Ascending aorta (tissue), 2 donors: ENCODE measurements around the gene KCND2. TPM values are rescaled to one million over a fixed set of nuclear protein-coding genes. Genes with fewer than 3 reads are reported as not detected.

Experiments
- DNase-seq, 2 donors: peaks; one replicate each; pipeline ENCODE4 v3.0.0-alpha.2; 2019; ENCODE audit warnings: low spot score in 2 of 2
- H3K27ac ChIP-seq, 2 donors: fragments of 200-600 bp; sonication (generic); one replicate each; pipeline ENCODE4 v1.5.1; 2016 to 2017; ENCODE audit warnings: mild to moderate bottlenecking in 1 of 2
- H3K27me3 ChIP-seq: fragments of 200-600 bp; sonication (generic); one replicate; pipeline ENCODE4 v1.5.1; 2017
- H3K36me3 ChIP-seq, 2 donors: fragments of 200-600 bp; sonication (generic); one replicate each; pipeline ENCODE4 v1.5.1; 2016
- H3K4me1 ChIP-seq, 2 donors: fragments of 200-600 bp; sonication (generic); one replicate each; pipeline ENCODE4 v1.5.1; 2016 to 2017; ENCODE audit warnings: mild to moderate bottlenecking in 1 of 2
- H3K4me3 ChIP-seq, 2 donors: fragments of 200-600 bp; sonication (generic); one replicate each; pipeline ENCODE4 v1.5.1; 2016 to 2017; ENCODE audit warnings: mild to moderate bottlenecking in 1 of 2
- H3K9me3 ChIP-seq, 2 donors: fragments of 200-600 bp; sonication (generic); one replicate each; pipeline ENCODE4 v1.5.1; 2016
- intact Hi-C: fragments of 100-400 bp; cut with DNase I; formaldehyde crosslinking; loops from one replicate; pipeline ENCODE4 v1.15.1; 2023
- total RNA-seq: library from RNA; depleted of rRNA; stranded (reverse); fragments of >200 nt; gene quantifications from one replicate; pipeline ENCODE4 v1.1.0, GENCODE V29; 2016
- TF ChIP-seq, protein P1 (sequence below), 3 experiments: fragments of 200-600 bp in 2 of 3; fragments of 450-650 bp in 1 of 3; sonication (generic) in 2 of 3; IDR thresholded peaks; one replicate each; pipeline ENCODE4 v1.5.1; 2016 to 2019; ENCODE audit warnings: antibody characterized with exemption in 3 of 3, mild to moderate bottlenecking in 1 of 3, moderate library complexity in 1 of 3

KCND2 gene
- total RNA-seq, 1 donor from 2014 or later = 0.21 TPM

DNA sequence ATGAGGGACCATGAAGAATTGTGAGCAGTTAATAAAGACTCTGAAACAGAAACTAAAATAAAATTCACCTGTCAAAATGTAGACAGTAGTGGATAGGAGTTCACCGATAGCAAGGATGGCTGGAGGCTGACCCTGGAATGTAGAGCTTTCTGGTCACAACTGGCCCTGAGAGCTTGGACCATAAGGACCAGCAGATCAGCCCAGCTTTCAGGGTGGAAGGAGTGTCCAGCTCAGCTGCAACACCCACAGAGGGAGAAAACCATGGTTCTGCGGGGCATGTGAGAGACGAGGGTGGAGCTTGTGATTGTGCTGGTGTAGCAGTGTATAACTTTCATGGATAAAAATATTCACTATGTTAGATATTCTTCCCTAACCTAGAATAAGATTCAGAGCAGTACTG, 199.9 kb downstream of the KCND2 start:
- H3K4me3 ChIP-seq = no peak overlapping the region

DNA sequence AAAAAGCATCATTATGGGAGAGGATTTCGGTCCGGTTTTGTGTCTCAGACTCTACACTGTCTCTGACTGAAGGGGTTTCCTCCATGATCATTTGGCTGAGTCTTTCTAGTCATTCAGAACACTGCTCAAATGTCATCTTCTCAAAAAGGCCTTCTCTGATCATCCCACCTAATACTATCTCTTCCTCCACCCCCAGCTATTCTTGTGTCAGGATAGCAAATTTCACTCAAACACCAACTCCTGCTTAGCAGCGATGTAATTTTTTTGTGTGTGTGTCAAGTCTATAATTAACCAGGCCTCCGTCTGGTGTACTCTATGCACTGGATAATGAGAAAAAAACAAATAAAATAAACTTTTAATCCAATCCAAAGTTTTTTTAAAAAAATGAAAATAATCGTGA, 200.4 kb downstream of the KCND2 start:
- H3K4me1 ChIP-seq = no peaks in the 10 kb centered on the region
- H3K27me3 ChIP-seq = no peaks in the 10 kb centered on the region
- no peaks in the 10 kb centered on the region for H3K9me3 ChIP-seq
- TF ChIP-seq, protein P1, sequence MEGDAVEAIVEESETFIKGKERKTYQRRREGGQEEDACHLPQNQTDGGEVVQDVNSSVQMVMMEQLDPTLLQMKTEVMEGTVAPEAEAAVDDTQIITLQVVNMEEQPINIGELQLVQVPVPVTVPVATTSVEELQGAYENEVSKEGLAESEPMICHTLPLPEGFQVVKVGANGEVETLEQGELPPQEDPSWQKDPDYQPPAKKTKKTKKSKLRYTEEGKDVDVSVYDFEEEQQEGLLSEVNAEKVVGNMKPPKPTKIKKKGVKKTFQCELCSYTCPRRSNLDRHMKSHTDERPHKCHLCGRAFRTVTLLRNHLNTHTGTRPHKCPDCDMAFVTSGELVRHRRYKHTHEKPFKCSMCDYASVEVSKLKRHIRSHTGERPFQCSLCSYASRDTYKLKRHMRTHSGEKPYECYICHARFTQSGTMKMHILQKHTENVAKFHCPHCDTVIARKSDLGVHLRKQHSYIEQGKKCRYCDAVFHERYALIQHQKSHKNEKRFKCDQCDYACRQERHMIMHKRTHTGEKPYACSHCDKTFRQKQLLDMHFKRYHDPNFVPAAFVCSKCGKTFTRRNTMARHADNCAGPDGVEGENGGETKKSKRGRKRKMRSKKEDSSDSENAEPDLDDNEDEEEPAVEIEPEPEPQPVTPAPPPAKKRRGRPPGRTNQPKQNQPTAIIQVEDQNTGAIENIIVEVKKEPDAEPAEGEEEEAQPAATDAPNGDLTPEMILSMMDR (IDR thresholded peaks at IDR 0.05) = no peak
- no peak overlapping the region for H3K27ac ChIP-seq
- no peak overlapping the region for H3K4me3 ChIP-seq
- H3K36me3 ChIP-seq = no peaks in the 10 kb centered on the region
- DNase-seq = no peak
- intact Hi-C loops = no loop called here

More for the DNA sequence above, 199.9 kb downstream of the KCND2 start:
- intact Hi-C loops = no loop called here
- H3K4me1 ChIP-seq = no peaks in the 10 kb centered on the region
- no peaks in the 10 kb centered on the region for H3K36me3 ChIP-seq
- H3K9me3 ChIP-seq = no peaks in the 10 kb centered on the region
- no peak overlapping the region for H3K27ac ChIP-seq
- TF ChIP-seq, protein P1 (IDR thresholded peaks at IDR 0.05) = no peak
- H3K27me3 ChIP-seq = no peaks in the 10 kb centered on the region
- no peak for DNase-seq

DNA sequence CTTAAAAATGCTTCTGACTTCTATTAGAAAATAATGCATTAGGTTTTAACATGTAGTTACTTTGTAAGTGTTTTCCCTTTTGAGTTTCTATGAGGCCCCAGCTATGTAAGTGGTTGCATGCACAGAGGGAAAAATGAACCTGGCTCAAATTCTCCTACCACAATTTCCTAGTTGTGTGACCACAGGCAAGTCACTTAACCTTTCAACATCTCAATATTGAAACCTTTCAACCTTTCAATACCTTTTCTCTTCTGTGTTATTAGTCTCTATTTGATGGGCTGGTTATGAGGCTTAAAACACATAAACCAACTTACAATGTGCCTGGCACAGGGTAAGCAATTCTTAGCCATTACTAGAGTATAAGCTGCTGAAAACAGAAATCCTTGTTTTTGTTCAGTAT, 203.0 kb downstream of the KCND2 start:
- H3K4me3 ChIP-seq = no peak overlapping the region
- no peaks in the 10 kb centered on the region for H3K4me1 ChIP-seq
- H3K36me3 ChIP-seq = no peaks in the 10 kb centered on the region
- no peaks in the 10 kb centered on the region for H3K27me3 ChIP-seq
- H3K27ac ChIP-seq = no peak overlapping the region
- TF ChIP-seq, protein P1 (IDR thresholded peaks at IDR 0.05) = no peak
- intact Hi-C loops = no loop called here
- H3K9me3 ChIP-seq = no peaks in the 10 kb centered on the region
- no peak for DNase-seq

DNA sequence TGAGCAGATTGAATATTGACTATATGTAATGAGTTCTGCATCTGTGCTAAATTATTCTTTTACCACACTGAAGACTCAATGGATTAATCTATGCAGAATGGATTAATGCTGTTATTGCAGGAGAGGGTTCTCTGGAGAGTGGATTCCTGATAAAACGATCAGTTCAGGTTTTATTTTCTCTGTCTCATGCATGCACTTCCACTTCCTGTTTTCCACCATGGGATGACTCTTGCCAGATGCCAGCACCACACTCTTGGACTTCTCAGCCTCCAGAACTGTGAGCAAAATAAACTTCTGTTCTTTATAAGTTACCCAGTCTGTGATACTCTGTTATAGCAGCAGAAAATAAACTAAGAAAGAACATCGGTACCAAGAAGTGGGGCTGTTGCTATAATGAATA, 207.5 kb downstream of the KCND2 start:
- Histone ChIP-seq H3K27me3 (no peaks in the 10 kb centered on the region), H3K4me1 (no peaks in the 10 kb centered on the region), H3K27ac (no peak overlapping the region), H3K36me3 (no peaks in the 10 kb centered on the region), H3K4me3 (no peak overlapping the region), H3K9me3 (no peaks in the 10 kb centered on the region)
- intact Hi-C loops = no loop called here
- TF ChIP-seq, protein P1 (IDR thresholded peaks at IDR 0.05) = no peak
- DNase-seq = no peak

DNA sequence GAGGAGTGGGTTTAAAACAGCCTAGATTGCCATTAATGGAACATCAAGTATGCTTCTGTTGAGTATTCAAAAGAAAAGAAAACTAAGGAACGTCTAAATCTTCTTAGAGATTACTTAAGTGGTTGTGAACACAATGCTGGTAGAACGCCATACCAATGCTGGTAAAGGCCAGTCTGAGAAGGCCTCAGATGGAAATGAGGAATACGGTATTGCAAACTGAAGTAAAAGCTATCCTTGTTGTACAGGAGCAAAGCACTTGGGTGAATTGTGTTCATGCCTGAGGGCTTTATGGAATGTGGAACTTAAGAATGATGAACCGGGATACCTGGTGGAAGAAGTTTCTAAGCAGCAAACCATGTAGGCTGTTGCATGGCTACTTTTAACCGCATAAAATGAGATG, 208.0 kb downstream of the KCND2 start:
- Histone ChIP-seq H3K27ac (no peak overlapping the region), H3K4me1 (no peaks in the 10 kb centered on the region), H3K27me3 (no peaks in the 10 kb centered on the region), H3K4me3 (no peak overlapping the region), H3K36me3 (no peaks in the 10 kb centered on the region), H3K9me3 (no peaks in the 10 kb centered on the region)
- intact Hi-C loops = no loop called here
- no peak for DNase-seq
- TF ChIP-seq, protein P1 (IDR thresholded peaks at IDR 0.05) = no peak

DNA sequence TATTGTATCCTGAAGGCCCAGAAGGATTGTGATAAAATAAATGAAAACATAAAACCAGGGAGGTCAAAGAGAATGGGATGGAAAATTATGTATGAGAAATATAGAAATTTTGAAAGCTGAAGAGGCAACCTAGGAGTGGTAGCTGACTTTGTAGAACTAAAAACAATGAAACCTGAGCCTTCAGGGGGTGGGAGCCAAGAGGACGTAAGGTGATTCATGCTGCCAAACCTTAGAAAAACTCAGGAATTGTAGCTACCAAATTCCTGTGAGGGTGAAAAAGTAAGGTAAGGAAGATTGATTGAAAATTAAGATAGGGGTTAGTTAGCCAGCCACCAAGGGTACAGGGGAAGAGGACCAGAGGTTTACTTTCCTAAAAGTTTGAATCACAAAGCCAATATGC, 213.2 kb downstream of the KCND2 start:
- Histone ChIP-seq H3K4me3 (no peak overlapping the region), H3K36me3 (no peaks in the 10 kb centered on the region), H3K9me3 (no peaks in the 10 kb centered on the region), H3K27me3 (no peaks in the 10 kb centered on the region), H3K27ac (no peak overlapping the region), H3K4me1 (no peaks in the 10 kb centered on the region)
- TF ChIP-seq, protein P1 (IDR thresholded peaks at IDR 0.05) = no peak
- DNase-seq = no peak
- intact Hi-C loops = no loop called here
